ENCODE data around the gene ATP6V0C. TPM values are rescaled to one million over a fixed set of nuclear protein-coding genes. Genes with fewer than 3 reads are reported as not detected.

ATP6V0C gene
- total RNA-seq, 2 donors from 2014 or later, result 176 to 180 TPM

GRCh38 chr16:2471653-2472487 is 41.9 kb upstream of the ATP6V0C start:
- Mint-ChIP-seq H3K27me3 (ENCODE audit: insufficient read depth) (peaks cover 49% of the 10 kb centered on the region), H3K36me3 (ENCODE audit: low read depth) (no peaks in the 10 kb centered on the region), H3K4me3 (no peak overlapping the region), H3K9me3 (no peaks in the 10 kb centered on the region), H3K27ac (no peak overlapping the region), H3K4me1 (peaks cover 6% of the 10 kb centered on the region)
- TF ChIP-seq CTCF (conservative IDR thresholded peaks at IDR 0.05), result no peak
- Histone ChIP-seq H3K4me3 (ENCODE audit: low read length) (no peak overlapping the region), H3K4me1 (ENCODE audit: control insufficient read depth, insufficient read depth, low read length) (peaks cover 14% of the 10 kb centered on the region), H3K9me3 (ENCODE audit: control insufficient read depth, low read length) (no peaks in the 10 kb centered on the region), H3K27me3 (ENCODE audit: control insufficient read depth, insufficient read depth, low read length, poor library complexity, severe bottlenecking) (peaks cover 43% of the 10 kb centered on the region), H3K36me3 (ENCODE audit: control insufficient read depth, insufficient read depth, low read length) (no peaks in the 10 kb centered on the region), H3K9ac (ENCODE audit: extremely low read depth, low read length, poor library complexity, severe bottlenecking) (no peak overlapping the region), H3K27ac (ENCODE audit: low read depth, low read length) (no peak overlapping the region)
- no peak for DNase-seq
- WGBS, 2 experiments (ENCODE audit: insufficient coverage in 1 of 2, insufficient read length in 1 of 2), result 58 to 72% methylated on average over 16 to 61 of the region's 61 CpGs

GRCh38 chr16:2472488-2472864 is 41.3 kb upstream of the ATP6V0C start:
- peaks cover 47% of the 10 kb centered on the region for H3K27me3 Mint-ChIP-seq (ENCODE audit: insufficient read depth)
- H3K27ac Mint-ChIP-seq, result no peak overlapping the region
- Histone ChIP-seq H3K36me3 (ENCODE audit: control insufficient read depth, insufficient read depth, low read length) (no peaks in the 10 kb centered on the region), H3K4me3 (ENCODE audit: low read length) (no peak overlapping the region), H3K27ac (ENCODE audit: low read depth, low read length) (no peak overlapping the region), H3K9ac (ENCODE audit: extremely low read depth, low read length, poor library complexity, severe bottlenecking) (no peak overlapping the region), H3K4me1 (ENCODE audit: control insufficient read depth, insufficient read depth, low read length) (peaks cover 14% of the 10 kb centered on the region), H3K27me3 (ENCODE audit: control insufficient read depth, insufficient read depth, low read length, poor library complexity, severe bottlenecking) (peaks cover 43% of the 10 kb centered on the region), H3K9me3 (ENCODE audit: control insufficient read depth, low read length) (no peaks in the 10 kb centered on the region)
- peaks cover 6% of the 10 kb centered on the region for H3K4me1 Mint-ChIP-seq
- no peak for DNase-seq
- 91 to 95% methylated on average over 24 to 27 of the region's 27 CpGs for WGBS, 2 experiments (ENCODE audit: insufficient coverage in 1 of 2, insufficient read length in 1 of 2)
- no peak for TF ChIP-seq CTCF (conservative IDR thresholded peaks at IDR 0.05)
- H3K36me3 Mint-ChIP-seq (ENCODE audit: low read depth), result no peaks in the 10 kb centered on the region
- no peaks in the 10 kb centered on the region for H3K9me3 Mint-ChIP-seq
- H3K4me3 Mint-ChIP-seq, result no peak overlapping the region

- peak overlapping the region; percentile 45 for H3K4me3 Mint-ChIP-seq
- no peaks in the 10 kb centered on the region for H3K36me3 Mint-ChIP-seq (ENCODE audit: low read depth)
- no peak for DNase-seq
- 86 to 89% methylated on average over 10 to 14 of the region's 14 CpGs for WGBS, 2 experiments (ENCODE audit: insufficient coverage in 1 of 2, insufficient read length in 1 of 2)
- H3K9me3 Mint-ChIP-seq, result no peaks in the 10 kb centered on the region
- Histone ChIP-seq H3K27ac (ENCODE audit: low read depth, low read length) (no peak overlapping the region), H3K27me3 (ENCODE audit: control insufficient read depth, insufficient read depth, low read length, poor library complexity, severe bottlenecking) (peaks cover 43% of the 10 kb centered on the region), H3K4me1 (ENCODE audit: control insufficient read depth, insufficient read depth, low read length) (peaks cover 14% of the 10 kb centered on the region), H3K36me3 (ENCODE audit: control insufficient read depth, insufficient read depth, low read length) (no peaks in the 10 kb centered on the region), H3K9ac (ENCODE audit: extremely low read depth, low read length, poor library complexity, severe bottlenecking) (no peak overlapping the region), H3K9me3 (ENCODE audit: control insufficient read depth, low read length) (no peaks in the 10 kb centered on the region), H3K4me3 (ENCODE audit: low read length) (no peak overlapping the region)
- H3K4me1 Mint-ChIP-seq, result peaks cover 6% of the 10 kb centered on the region
- H3K27ac Mint-ChIP-seq, result no peak overlapping the region
- TF ChIP-seq CTCF (conservative IDR thresholded peaks at IDR 0.05), result no peak
- H3K27me3 Mint-ChIP-seq (ENCODE audit: insufficient read depth), result peaks cover 50% of the 10 kb centered on the region
Measured at GRCh38 chr16:2472885-2473445, 40.8 kb upstream of the ATP6V0C start.

All from endodermal cell (in vitro differentiated cells).